Hepatocyte (in vitro differentiated cells): ENCODE results near the gene HYAL1.

ENCODE experiments used
- CTCF ChIP-seq: fragments of 200-600 bp; sonication (generic); IDR thresholded peaks from 2 replicates; pipeline ENCODE4 v1.5.1; 2016; ENCODE audit warnings: antibody characterized with exemption, mild to moderate bottlenecking; ENCODE audit not compliant: poor library complexity
- EZH2 ChIP-seq: fragments of 200-600 bp; sonication (generic); IDR thresholded peaks from 2 replicates; pipeline ENCODE4 v1.6.1; 2016; ENCODE audit warnings: antibody characterized with exemption, mild to moderate bottlenecking, borderline replicate concordance
- EZH2phosphoT487 ChIP-seq: fragments of 200-600 bp; sonication (generic); IDR thresholded peaks from one replicate; pipeline ENCODE4 v1.6.1; 2018; ENCODE audit warnings: antibody characterized with exemption, mild to moderate bottlenecking, low read depth, moderate library complexity; ENCODE audit not compliant: unreplicated experiment, severe bottlenecking

GRCh38 chr3:50342813-50343633 lies 39.6 kb upstream of the HYAL1 start:
- TF ChIP-seq EZH2phosphoT487 (no peak), CTCF (no peak), EZH2 (no peak)
